Measurements from ENCODE around the gene FRG2B.
"Not testable (repeated sequence)": the region's sequence is repeated elsewhere in the genome, so short reads cannot be mapped to it uniquely, and the experiment has no call there.

Gene FRG2B

GRCh38 chr10:133613699-133614098 is 12.9 kb downstream of the FRG2B start:
- no peak overlapping the region for H4K8ac ChIP-seq (ENCODE audit: low read depth, low read length)
- H3K18ac ChIP-seq (ENCODE audit: low read length), result no peak overlapping the region
- H3K36me3 ChIP-seq (ENCODE audit: control insufficient read depth, insufficient read depth, low read length), result no peaks in the 10 kb centered on the region
- no peak overlapping the region for H3K4ac ChIP-seq (ENCODE audit: low read depth, low read length)
- no peaks in the 10 kb centered on the region for H3K27me3 ChIP-seq (ENCODE audit: insufficient read depth, low read length, poor library complexity)
- H2BK15ac ChIP-seq (replicated peaks; ENCODE audit: low read depth), result no peak overlapping the region
- H3K27ac ChIP-seq (ENCODE audit: low read depth, low read length), result no peak overlapping the region
- H3K4me3 ChIP-seq (ENCODE audit: low read length), result no peak overlapping the region
- no peaks in the 10 kb centered on the region for H3K4me1 ChIP-seq (ENCODE audit: control insufficient read depth, low read depth, low read length)
- no peak overlapping the region for H3K23ac ChIP-seq (ENCODE audit: low read length)
- H3K4me2 ChIP-seq (ENCODE audit: low read length), result no peak overlapping the region
- H2AK5ac ChIP-seq (ENCODE audit: low read length), result no peak overlapping the region
- H3K79me1 ChIP-seq (ENCODE audit: low read length), result no peaks in the 10 kb centered on the region
- no peaks in the 10 kb centered on the region for H3K79me2 ChIP-seq (ENCODE audit: control insufficient read depth, insufficient read depth, low read length)
- H2BK5ac ChIP-seq (ENCODE audit: low read length), result no peak overlapping the region
- DNase-seq, result no peak
- no peak overlapping the region for H4K5ac ChIP-seq (ENCODE audit: low read length)
- WGBS (ENCODE audit: extremely low coverage, insufficient coverage, low lambda C conversion rate), result no CpG with 5 or more reads among the region's 6 CpGs
- H3K56ac ChIP-seq (ENCODE audit: low read length), result no peak overlapping the region
- H3K9ac ChIP-seq (ENCODE audit: low read length), result no peak overlapping the region
- no peak overlapping the region for H2BK120ac ChIP-seq (ENCODE audit: low read depth, low read length)

DNA sequence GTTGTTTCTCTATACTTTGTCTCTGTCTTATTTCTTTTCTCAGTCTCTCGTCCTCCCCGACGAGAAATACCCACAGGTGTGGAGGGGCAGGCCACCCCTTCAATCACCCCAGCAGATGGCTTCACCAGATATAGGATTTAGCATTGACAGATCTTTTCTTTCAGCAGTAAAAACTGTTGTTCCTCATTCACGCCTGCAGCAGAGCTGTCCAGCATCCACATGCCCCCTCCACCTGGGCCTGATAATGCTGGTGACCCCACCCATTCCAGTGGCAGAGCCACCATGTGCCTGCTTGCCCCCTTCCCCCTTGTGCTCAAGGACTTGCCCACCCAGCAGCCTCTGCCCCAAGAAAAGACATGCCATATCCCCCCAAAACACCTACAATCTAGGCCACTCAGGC is 15.5 kb downstream of the FRG2B start:
- no peak overlapping the region for H2BK120ac ChIP-seq (ENCODE audit: low read depth, low read length)
- WGBS (ENCODE audit: extremely low coverage, insufficient coverage, low lambda C conversion rate), result no CpG with 5 or more reads among the region's 4 CpGs
- DNase-seq, result no peak
- no peak overlapping the region for H2AK5ac ChIP-seq (ENCODE audit: low read length)
- no peak overlapping the region for H2BK5ac ChIP-seq (ENCODE audit: low read length)
- H3K23ac ChIP-seq (ENCODE audit: low read length), result no peak overlapping the region
- no peak overlapping the region for H3K4me2 ChIP-seq (ENCODE audit: low read length)
- H3K79me2 ChIP-seq (ENCODE audit: control insufficient read depth, insufficient read depth, low read length), result no peaks in the 10 kb centered on the region
- H3K27me3 ChIP-seq (ENCODE audit: insufficient read depth, low read length, poor library complexity), result no peaks in the 10 kb centered on the region
- H3K4me1 ChIP-seq (ENCODE audit: control insufficient read depth, low read depth, low read length), result no peaks in the 10 kb centered on the region
- H3K9ac ChIP-seq (ENCODE audit: low read length), result no peak overlapping the region
- no peak overlapping the region for H4K8ac ChIP-seq (ENCODE audit: low read depth, low read length)
- H3K4ac ChIP-seq (ENCODE audit: low read depth, low read length), result no peak overlapping the region
- no peaks in the 10 kb centered on the region for H3K36me3 ChIP-seq (ENCODE audit: control insufficient read depth, insufficient read depth, low read length)
- H3K79me1 ChIP-seq (ENCODE audit: low read length), result no peaks in the 10 kb centered on the region
- no peak overlapping the region for H3K56ac ChIP-seq (ENCODE audit: low read length)
- H3K4me3 ChIP-seq (ENCODE audit: low read length), result no peak overlapping the region
- H4K5ac ChIP-seq (ENCODE audit: low read length), result no peak overlapping the region
- no peak overlapping the region for H3K27ac ChIP-seq (ENCODE audit: low read depth, low read length)
- no peak overlapping the region for H2BK15ac ChIP-seq (replicated peaks; ENCODE audit: low read depth)
- no peak overlapping the region for H3K18ac ChIP-seq (ENCODE audit: low read length)

- H3K4me1 ChIP-seq (ENCODE audit: control insufficient read depth, low read depth, low read length), result no peaks in the 10 kb centered on the region
- H4K8ac ChIP-seq (ENCODE audit: low read depth, low read length), result no peak overlapping the region
- DNase-seq, result peak; percentile 1
- H2BK15ac ChIP-seq (replicated peaks; ENCODE audit: low read depth), result no peak overlapping the region
- no peak overlapping the region for H2BK120ac ChIP-seq (ENCODE audit: low read depth, low read length)
- H3K4me2 ChIP-seq (ENCODE audit: low read length), result no peak overlapping the region
- H3K56ac ChIP-seq (ENCODE audit: low read length), result no peak overlapping the region
- H3K27me3 ChIP-seq (ENCODE audit: insufficient read depth, low read length, poor library complexity), result no peaks in the 10 kb centered on the region
- no peaks in the 10 kb centered on the region for H3K36me3 ChIP-seq (ENCODE audit: control insufficient read depth, insufficient read depth, low read length)
- no peak overlapping the region for H3K23ac ChIP-seq (ENCODE audit: low read length)
- no peaks in the 10 kb centered on the region for H3K79me1 ChIP-seq (ENCODE audit: low read length)
- H3K27ac ChIP-seq (ENCODE audit: low read depth, low read length), result no peak overlapping the region
- WGBS (ENCODE audit: extremely low coverage, insufficient coverage, low lambda C conversion rate), result no CpG with 5 or more reads among the region's 3 CpGs
- H3K9ac ChIP-seq (ENCODE audit: low read length), result no peak overlapping the region
- no peak overlapping the region for H3K18ac ChIP-seq (ENCODE audit: low read length)
- H3K4me3 ChIP-seq (ENCODE audit: low read length), result no peak overlapping the region
- H2AK5ac ChIP-seq (ENCODE audit: low read length), result no peak overlapping the region
- H4K5ac ChIP-seq (ENCODE audit: low read length), result no peak overlapping the region
- no peaks in the 10 kb centered on the region for H3K79me2 ChIP-seq (ENCODE audit: control insufficient read depth, insufficient read depth, low read length)
- no peak overlapping the region for H2BK5ac ChIP-seq (ENCODE audit: low read length)
- no peak overlapping the region for H3K4ac ChIP-seq (ENCODE audit: low read depth, low read length)
Observed at GRCh38 chr10:133608855-133609254, 17.7 kb downstream of the FRG2B start.

GRCh38 chr10:133603434-133603833 is 23.2 kb downstream of the FRG2B start:
- H3K23ac ChIP-seq (ENCODE audit: low read length), result not testable (repeated sequence)
- no CpG with 5 or more reads among the region's 2 CpGs for WGBS (ENCODE audit: extremely low coverage, insufficient coverage, low lambda C conversion rate)

GRCh38 chr10:133600657-133601056 is 25.9 kb downstream of the FRG2B start:
- Histone ChIP-seq H3K4me1 (ENCODE audit: control insufficient read depth, low read depth, low read length) (no peaks in the 10 kb centered on the region), H3K79me2 (ENCODE audit: control insufficient read depth, insufficient read depth, low read length) (no peaks in the 10 kb centered on the region), H3K23ac (ENCODE audit: low read length) (no peak overlapping the region), H3K4ac (ENCODE audit: low read depth, low read length) (no peak overlapping the region), H3K4me2 (ENCODE audit: low read length) (no peak overlapping the region), H2BK120ac (ENCODE audit: low read depth, low read length) (no peak overlapping the region), H2AK5ac (ENCODE audit: low read length) (no peak overlapping the region), H4K5ac (ENCODE audit: low read length) (no peak overlapping the region), H4K8ac (ENCODE audit: low read depth, low read length) (no peak overlapping the region), H3K56ac (ENCODE audit: low read length) (no peak overlapping the region), H2BK5ac (ENCODE audit: low read length) (no peak overlapping the region), H2BK15ac (replicated peaks; ENCODE audit: low read depth) (no peak overlapping the region), H3K36me3 (ENCODE audit: control insufficient read depth, insufficient read depth, low read length) (no peaks in the 10 kb centered on the region), H3K18ac (ENCODE audit: low read length) (no peak overlapping the region), H3K79me1 (ENCODE audit: low read length) (no peaks in the 10 kb centered on the region), H3K9ac (ENCODE audit: low read length) (no peak overlapping the region), H3K27me3 (ENCODE audit: insufficient read depth, low read length, poor library complexity) (no peaks in the 10 kb centered on the region), H3K27ac (ENCODE audit: low read depth, low read length) (no peak overlapping the region), H3K4me3 (ENCODE audit: low read length) (no peak overlapping the region)
- no peak for DNase-seq
- WGBS (ENCODE audit: extremely low coverage, insufficient coverage, low lambda C conversion rate), result 100% methylated on average over 1 of the region's 3 CpGs

More at GRCh38 chr10:133603434-133603833, 23.2 kb downstream of the FRG2B start:
- H3K79me1 ChIP-seq (ENCODE audit: low read length); DNase-seq; H3K36me3 ChIP-seq (ENCODE audit: control insufficient read depth, insufficient read depth, low read length); H3K79me2 ChIP-seq (ENCODE audit: control insufficient read depth, insufficient read depth, low read length); H3K4ac ChIP-seq (ENCODE audit: low read depth, low read length); H3K27ac ChIP-seq (ENCODE audit: low read depth, low read length); H3K56ac ChIP-seq (ENCODE audit: low read length); H4K8ac ChIP-seq (ENCODE audit: low read depth, low read length); H3K27me3 ChIP-seq (ENCODE audit: insufficient read depth, low read length, poor library complexity); H4K5ac ChIP-seq (ENCODE audit: low read length); H3K4me3 ChIP-seq (ENCODE audit: low read length); H2BK5ac ChIP-seq (ENCODE audit: low read length); H2BK120ac ChIP-seq (ENCODE audit: low read depth, low read length); H3K4me2 ChIP-seq (ENCODE audit: low read length); H2BK15ac ChIP-seq (replicated peaks; ENCODE audit: low read depth); H3K18ac ChIP-seq (ENCODE audit: low read length); H2AK5ac ChIP-seq (ENCODE audit: low read length); H3K4me1 ChIP-seq (ENCODE audit: control insufficient read depth, low read depth, low read length); H3K9ac ChIP-seq (ENCODE audit: low read length): not testable (repeated sequence)

- H3K18ac ChIP-seq (ENCODE audit: low read length); H3K79me2 ChIP-seq (ENCODE audit: control insufficient read depth, insufficient read depth, low read length): not testable (repeated sequence)
- WGBS (ENCODE audit: extremely low coverage, insufficient coverage, low lambda C conversion rate), result no CpG with 5 or more reads among the region's 8 CpGs
Observed at GRCh38 chr10:133599869-133600268, 26.7 kb downstream of the FRG2B start.

More at GRCh38 chr10:133599869-133600268, 26.7 kb downstream of the FRG2B start:
- not testable (repeated sequence) for DNase-seq; H3K4me1 ChIP-seq (ENCODE audit: control insufficient read depth, low read depth, low read length); H3K56ac ChIP-seq (ENCODE audit: low read length); H2BK120ac ChIP-seq (ENCODE audit: low read depth, low read length); H3K23ac ChIP-seq (ENCODE audit: low read length); H3K27me3 ChIP-seq (ENCODE audit: insufficient read depth, low read length, poor library complexity); H2AK5ac ChIP-seq (ENCODE audit: low read length); H3K4me3 ChIP-seq (ENCODE audit: low read length); H3K27ac ChIP-seq (ENCODE audit: low read depth, low read length); H3K4ac ChIP-seq (ENCODE audit: low read depth, low read length); H4K8ac ChIP-seq (ENCODE audit: low read depth, low read length); H4K5ac ChIP-seq (ENCODE audit: low read length); H2BK5ac ChIP-seq (ENCODE audit: low read length); H3K4me2 ChIP-seq (ENCODE audit: low read length); H2BK15ac ChIP-seq (replicated peaks; ENCODE audit: low read depth); H3K79me1 ChIP-seq (ENCODE audit: low read length); H3K9ac ChIP-seq (ENCODE audit: low read length); H3K36me3 ChIP-seq (ENCODE audit: control insufficient read depth, insufficient read depth, low read length)

Data from mesendoderm (in vitro differentiated cells).